Astrocyte (in vitro differentiated cells and primary cell): Measurements from ENCODE around the gene AUNIP. TPM values are rescaled to one million over a fixed set of nuclear protein-coding genes. Genes with fewer than 3 reads are reported as not detected.

Experiments
- DNase-seq: peaks from one replicate; pipeline ENCODE4 v3.0.0-alpha.2; 2010; ENCODE audit warnings: low read depth
- FAIRE-seq: peaks from 2 replicates; lab custom pipeline; 2011; peaks lifted over from hg19 to GRCh38; lab: Jason Lieb, UNC
- H2AFZ ChIP-seq: 2 replicates; pipeline ENCODE4 v1.6.0; 2012; ENCODE audit warnings: low read depth, low read length, inconsistent platforms
- H3K27ac ChIP-seq: 2 replicates; pipeline ENCODE4 v1.5.1; 2011; ENCODE audit warnings: low read depth, low read length, inconsistent platforms
- H3K27me3 ChIP-seq: 2 replicates; pipeline ENCODE4 v1.6.0; 2011; ENCODE audit warnings: low read length, inconsistent platforms; ENCODE audit not compliant: insufficient read depth
- H3K36me3 ChIP-seq: 2 replicates; pipeline ENCODE4 v1.5.1; 2011; ENCODE audit warnings: low read length, inconsistent platforms; ENCODE audit not compliant: insufficient read depth
- H3K4me1 ChIP-seq: 2 replicates; pipeline ENCODE4 v1.5.1; 2011; ENCODE audit warnings: low read length, inconsistent platforms; ENCODE audit not compliant: insufficient read depth
- H3K4me2 ChIP-seq: 2 replicates; pipeline ENCODE4 v1.6.0; 2012; ENCODE audit warnings: low read length, inconsistent platforms
- H3K4me3 ChIP-seq: 2 replicates; pipeline ENCODE4 v1.5.1; 2011; ENCODE audit warnings: low read depth, mild to moderate bottlenecking, low read length, inconsistent platforms; ENCODE audit not compliant: insufficient read depth
- H3K79me2 ChIP-seq: 2 replicates; pipeline ENCODE4 v1.6.0; 2012; ENCODE audit warnings: mild to moderate bottlenecking, low read length, inconsistent platforms; ENCODE audit not compliant: insufficient read depth
- H3K9ac ChIP-seq: 2 replicates; pipeline ENCODE4 v1.6.0; 2012; ENCODE audit warnings: mild to moderate bottlenecking, low read length, inconsistent platforms
- H3K9me3 ChIP-seq: 2 replicates; pipeline ENCODE4 v1.5.1; 2012; ENCODE audit warnings: low read depth, mild to moderate bottlenecking, low read length, inconsistent platforms; ENCODE audit not compliant: insufficient read depth
- H4K20me1 ChIP-seq: 2 replicates; pipeline ENCODE4 v1.6.0; 2012; ENCODE audit warnings: low read length, inconsistent platforms; ENCODE audit not compliant: insufficient read depth
- H3K27ac Mint-ChIP-seq: one replicate; pipeline ENCODE4 v1.8.0; 2021; ENCODE audit warnings: mild to moderate bottlenecking, mixed read lengths; ENCODE audit not compliant: unreplicated experiment
- H3K27me3 Mint-ChIP-seq: one replicate; pipeline ENCODE4 v1.8.0; 2021; ENCODE audit warnings: low read depth, mixed read lengths; ENCODE audit not compliant: unreplicated experiment
- H3K36me3 Mint-ChIP-seq: one replicate; pipeline ENCODE4 v1.8.0; 2021; ENCODE audit warnings: low read depth, mixed read lengths; ENCODE audit not compliant: unreplicated experiment
- H3K4me1 Mint-ChIP-seq: one replicate; pipeline ENCODE4 v1.8.0; 2021; ENCODE audit warnings: low read depth, mixed read lengths; ENCODE audit not compliant: unreplicated experiment
- H3K4me3 Mint-ChIP-seq: one replicate; pipeline ENCODE4 v1.8.0; 2021; ENCODE audit warnings: mild to moderate bottlenecking, moderate library complexity, mixed read lengths; ENCODE audit not compliant: unreplicated experiment
- H3K9me3 Mint-ChIP-seq: one replicate; pipeline ENCODE4 v1.8.0; 2021; ENCODE audit warnings: mild to moderate bottlenecking, mixed read lengths; ENCODE audit not compliant: unreplicated experiment
- EZH2 ChIP-seq: IDR thresholded peaks from 2 replicates; pipeline ENCODE4 v1.6.1; 2012; ENCODE audit warnings: mild to moderate bottlenecking, low read length, inconsistent platforms; ENCODE audit not compliant: insufficient read depth
- total RNA-seq: library from RNA; stranded (reverse); gene quantifications from 2 replicates; pipeline ENCODE4 v1.2.1, GENCODE V29; 2021
- TF ChIP-seq, protein P1 (sequence below): IDR thresholded peaks from 2 replicates; pipeline ENCODE4 v1.5.1; 2011; ENCODE audit warnings: low read depth, mild to moderate bottlenecking, inconsistent platforms, low read length, moderate library complexity; ENCODE audit not compliant: insufficient read depth

Gene AUNIP
- total RNA-seq, 1 donor from 2014 or later = 2.1 TPM

DNA sequence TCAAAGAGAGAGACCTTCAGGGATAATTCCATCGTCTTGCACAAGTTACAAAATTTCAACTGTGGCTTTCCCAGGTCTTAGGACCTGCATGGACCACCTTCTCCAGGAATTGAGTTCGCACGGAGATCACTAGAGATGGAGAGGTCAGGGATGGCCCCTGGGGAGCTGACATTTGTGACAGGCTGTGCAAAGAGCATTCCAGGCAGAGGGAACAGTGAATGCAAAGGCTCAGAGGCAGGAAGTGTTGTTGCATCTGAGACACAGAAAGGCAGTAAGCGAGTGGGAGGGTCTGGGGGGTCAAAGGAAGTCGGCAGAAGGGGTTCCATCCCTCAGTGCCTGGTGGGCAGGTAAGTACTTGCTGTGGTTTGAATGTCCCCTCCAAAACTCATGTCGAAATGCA lies 68.8 kb downstream of the AUNIP start:
- TF ChIP-seq, protein P1, sequence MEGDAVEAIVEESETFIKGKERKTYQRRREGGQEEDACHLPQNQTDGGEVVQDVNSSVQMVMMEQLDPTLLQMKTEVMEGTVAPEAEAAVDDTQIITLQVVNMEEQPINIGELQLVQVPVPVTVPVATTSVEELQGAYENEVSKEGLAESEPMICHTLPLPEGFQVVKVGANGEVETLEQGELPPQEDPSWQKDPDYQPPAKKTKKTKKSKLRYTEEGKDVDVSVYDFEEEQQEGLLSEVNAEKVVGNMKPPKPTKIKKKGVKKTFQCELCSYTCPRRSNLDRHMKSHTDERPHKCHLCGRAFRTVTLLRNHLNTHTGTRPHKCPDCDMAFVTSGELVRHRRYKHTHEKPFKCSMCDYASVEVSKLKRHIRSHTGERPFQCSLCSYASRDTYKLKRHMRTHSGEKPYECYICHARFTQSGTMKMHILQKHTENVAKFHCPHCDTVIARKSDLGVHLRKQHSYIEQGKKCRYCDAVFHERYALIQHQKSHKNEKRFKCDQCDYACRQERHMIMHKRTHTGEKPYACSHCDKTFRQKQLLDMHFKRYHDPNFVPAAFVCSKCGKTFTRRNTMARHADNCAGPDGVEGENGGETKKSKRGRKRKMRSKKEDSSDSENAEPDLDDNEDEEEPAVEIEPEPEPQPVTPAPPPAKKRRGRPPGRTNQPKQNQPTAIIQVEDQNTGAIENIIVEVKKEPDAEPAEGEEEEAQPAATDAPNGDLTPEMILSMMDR = no peak
- TF ChIP-seq EZH2 = no peak
- H3K4me1 ChIP-seq = peaks cover 12% of the 10 kb centered on the region
- no peaks in the 10 kb centered on the region for H3K79me2 ChIP-seq
- no peak overlapping the region for H3K9ac ChIP-seq
- H3K4me3 ChIP-seq = no peak overlapping the region
- H3K27ac ChIP-seq = no peak overlapping the region
- no peak overlapping the region for H3K4me2 ChIP-seq
- H3K9me3 ChIP-seq = no peaks in the 10 kb centered on the region
- H3K27me3 ChIP-seq = no peaks in the 10 kb centered on the region
- H3K9me3 Mint-ChIP-seq = peaks cover 1% of the 10 kb centered on the region
- peaks cover 31% of the 10 kb centered on the region for H3K27me3 Mint-ChIP-seq
- no peak overlapping the region for H3K4me3 Mint-ChIP-seq
- no peaks in the 10 kb centered on the region for H4K20me1 ChIP-seq
- DNase-seq (no peak), FAIRE-seq (no peak)
- H3K27ac Mint-ChIP-seq = no peak overlapping the region
- peaks cover 21% of the 10 kb centered on the region for H3K4me1 Mint-ChIP-seq
- H3K36me3 ChIP-seq = no peaks in the 10 kb centered on the region
- H2AFZ ChIP-seq = no peak overlapping the region
- peaks cover 2% of the 10 kb centered on the region for H3K36me3 Mint-ChIP-seq

DNA sequence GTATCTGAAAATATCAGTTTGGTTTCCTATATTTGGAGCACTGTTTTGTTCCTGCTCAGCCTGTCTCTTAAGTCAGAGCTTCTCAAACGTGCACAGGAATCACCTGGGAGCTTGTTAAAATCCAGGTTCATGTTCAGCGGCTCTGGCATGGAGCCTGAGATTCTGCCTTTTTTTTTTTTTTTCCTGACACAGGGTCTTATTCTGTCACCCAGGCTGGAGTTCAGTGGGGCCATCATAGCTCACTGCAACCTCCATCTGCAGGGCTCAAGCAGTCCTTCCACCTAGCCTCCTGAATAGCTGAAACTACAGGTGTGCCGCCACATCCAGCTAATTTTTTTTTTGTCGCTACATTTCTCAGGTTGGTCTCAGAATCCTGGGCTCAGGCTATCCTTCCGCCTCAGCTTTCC lies 71.5 kb downstream of the AUNIP start:
- Histone ChIP-seq H3K27ac (no peak overlapping the region), H3K9me3 (no peaks in the 10 kb centered on the region), H3K4me2 (no peak overlapping the region), H3K9ac (no peak overlapping the region), H2AFZ (no peak overlapping the region), H3K4me1 (peaks cover 14% of the 10 kb centered on the region), H4K20me1 (no peaks in the 10 kb centered on the region), H3K4me3 (no peak overlapping the region), H3K79me2 (no peaks in the 10 kb centered on the region), H3K27me3 (no peaks in the 10 kb centered on the region), H3K36me3 (no peaks in the 10 kb centered on the region)
- DNase-seq (no peak), FAIRE-seq (no peak)
- no peaks in the 10 kb centered on the region for H3K9me3 Mint-ChIP-seq
- peaks cover 11% of the 10 kb centered on the region for H3K4me1 Mint-ChIP-seq
- H3K27me3 Mint-ChIP-seq = peaks cover 27% of the 10 kb centered on the region
- TF ChIP-seq, protein P1 = no peak
- no peak for TF ChIP-seq EZH2
- H3K27ac Mint-ChIP-seq = no peak overlapping the region
- H3K36me3 Mint-ChIP-seq = no peaks in the 10 kb centered on the region
- H3K4me3 Mint-ChIP-seq = no peak overlapping the region

DNA sequence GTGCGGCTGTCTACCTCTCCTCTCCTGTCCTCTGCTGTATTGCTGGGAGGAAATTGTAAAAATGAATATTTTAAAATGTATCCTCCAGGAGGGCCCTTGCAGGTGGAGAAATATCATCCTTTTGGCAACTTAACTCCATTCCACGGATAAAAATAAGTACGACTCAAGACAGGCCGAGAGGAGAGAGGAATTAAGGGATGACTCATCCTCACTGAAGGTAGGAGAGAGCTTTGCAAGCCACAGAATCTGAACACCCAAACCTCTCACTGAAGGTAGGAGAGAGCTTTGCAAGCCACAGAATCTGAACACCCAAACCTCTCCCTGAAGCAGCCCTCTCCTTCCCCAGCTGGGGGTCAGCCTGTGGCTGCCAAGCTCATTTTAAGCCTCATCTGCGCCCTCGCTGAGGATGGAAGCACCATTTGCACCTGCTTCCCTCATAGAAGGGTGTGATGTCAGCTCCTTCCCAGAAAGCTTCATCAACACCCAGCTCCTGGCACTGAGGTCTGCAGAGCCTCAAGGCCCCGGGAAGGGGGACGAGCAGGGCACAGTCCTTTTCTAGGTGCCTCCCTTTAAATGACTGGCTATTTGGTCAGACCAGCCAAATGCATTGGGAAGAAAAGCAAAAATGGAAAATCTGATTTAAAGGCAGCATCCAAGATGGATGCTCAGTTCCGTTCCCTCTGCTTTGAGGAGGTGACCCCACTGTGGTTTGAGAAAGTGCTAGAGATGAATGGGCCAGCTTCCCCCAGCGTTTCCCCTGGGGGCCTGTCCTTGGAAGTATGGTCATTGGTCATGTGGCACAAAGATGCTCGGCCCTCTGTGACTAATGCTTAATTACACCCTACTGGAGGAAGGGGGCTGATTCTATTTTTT lies 72.1 kb downstream of the AUNIP start:
- Histone ChIP-seq H3K9ac (no peak overlapping the region), H3K4me1 (peaks cover 14% of the 10 kb centered on the region), H3K4me3 (no peak overlapping the region), H3K79me2 (no peaks in the 10 kb centered on the region), H3K27ac (no peak overlapping the region), H3K36me3 (no peaks in the 10 kb centered on the region), H3K9me3 (no peaks in the 10 kb centered on the region), H4K20me1 (no peaks in the 10 kb centered on the region), H2AFZ (no peak overlapping the region), H3K27me3 (no peaks in the 10 kb centered on the region), H3K4me2 (peak overlapping the region; percentile 12)
- no peak overlapping the region for H3K27ac Mint-ChIP-seq
- no peaks in the 10 kb centered on the region for H3K36me3 Mint-ChIP-seq
- peaks cover 11% of the 10 kb centered on the region for H3K4me1 Mint-ChIP-seq
- no peak overlapping the region for H3K4me3 Mint-ChIP-seq
- DNase-seq (peak; percentile 42), FAIRE-seq (peak; percentile 72)
- H3K27me3 Mint-ChIP-seq = peaks cover 30% of the 10 kb centered on the region
- no peak for TF ChIP-seq EZH2
- TF ChIP-seq, protein P1 = no peak
- H3K9me3 Mint-ChIP-seq = no peaks in the 10 kb centered on the region
